ENCODE data around the gene ZSCAN9. TPM values are rescaled to one million over a fixed set of nuclear protein-coding genes. Genes with fewer than 3 reads are reported as not detected.

Gene ZSCAN9
- total and polyA plus RNA-seq, 2 of the 8 experiments (the other 6 are each of a cell fraction or from before 2014, with no cell fraction given): 10.8 to 13.6 TPM

DNA sequence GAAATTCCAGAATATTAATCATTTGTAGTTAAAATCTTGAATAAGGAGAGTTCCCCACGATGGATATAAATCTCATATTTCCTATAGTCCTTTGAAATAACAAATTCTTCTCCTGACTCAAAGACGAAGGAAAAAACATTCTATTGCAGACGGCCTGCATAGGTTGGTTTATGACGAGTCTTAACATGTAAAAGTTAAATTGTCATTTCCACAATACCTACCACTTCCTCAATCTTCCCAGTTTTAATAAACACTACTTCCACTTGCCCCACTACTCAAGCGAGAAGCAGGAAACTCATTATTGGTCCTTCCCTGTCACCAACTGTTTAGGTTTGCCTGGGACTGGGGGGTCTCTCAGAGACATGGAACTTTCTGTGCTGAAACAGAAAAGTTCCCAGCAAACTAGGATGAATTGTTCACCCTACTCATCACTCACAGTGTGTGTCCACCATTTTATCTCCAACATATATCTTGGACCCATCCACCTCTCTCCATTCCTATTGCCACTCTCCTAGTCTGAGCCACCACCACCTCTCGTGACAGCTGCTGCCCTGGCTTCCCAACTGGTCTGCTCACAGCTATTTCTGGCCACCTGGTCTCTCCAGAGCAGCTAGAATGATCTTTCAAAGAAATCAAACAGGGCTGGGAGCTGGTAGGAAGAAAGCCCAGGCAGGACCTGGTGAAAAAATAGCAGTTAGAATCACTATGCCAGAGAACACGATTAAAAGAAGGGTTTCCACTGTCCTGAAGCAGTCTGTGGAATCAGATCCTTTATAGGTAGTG, 15.1 kb upstream of the ZSCAN9 start:
- H3K79me1 ChIP-seq (ENCODE audit: low read depth, low read length): no peaks in the 10 kb centered on the region
- FAIRE-seq (no peak), DNase-seq (ENCODE audit: low read depth in 1 of 2, low spot score in 2 of 2) (no peak)
- no peak overlapping the region for H2BK12ac ChIP-seq (ENCODE audit: low read depth, low read length)
- H4K8ac ChIP-seq (ENCODE audit: extremely low read depth, insufficient read depth, low read length): no peak overlapping the region
- no peaks in the 10 kb centered on the region for H3K9me3 ChIP-seq (ENCODE audit: insufficient read depth in 2 of 2, low read depth in 1 of 2, low read length in 1 of 2)
- H3K4me3 ChIP-seq (ENCODE audit: extremely low read depth in 1 of 4, insufficient read depth in 2 of 4, low read depth in 3 of 4, low read length in 4 of 4): no peak overlapping the region
- no peak overlapping the region for H2BK15ac ChIP-seq (ENCODE audit: low read length)
- 70% methylated on average over 7 of the region's 7 CpGs; no CpG with 5 or more reads in 1 of the 2 experiments for WGBS, 2 experiments (ENCODE audit: extremely low coverage in 1 of 2, insufficient coverage in 1 of 2, insufficient read length in 1 of 2, insufficient replicate concordance in 2 of 2, low coverage in 1 of 2, low lambda C conversion rate in 2 of 2, missing lambda C conversion rate in 1 of 2)
- H3K4me2 ChIP-seq (ENCODE audit: insufficient read depth in 1 of 2, low read depth in 2 of 2, low read length in 2 of 2): no peak overlapping the region
- H2AK5ac ChIP-seq (ENCODE audit: low read depth, low read length): no peak overlapping the region
- H3K56ac ChIP-seq (replicated peaks; ENCODE audit: insufficient read length, low read depth, low read length): no peak overlapping the region
- H4K5ac ChIP-seq (ENCODE audit: insufficient read length, low read depth, low read length): no peak overlapping the region
- no peak overlapping the region for H2BK20ac ChIP-seq (ENCODE audit: low read length)
- H3K27me3 ChIP-seq (replicated peaks in 1 of 4; ENCODE audit: control insufficient read depth in 3 of 4, extremely low read depth in 1 of 4, insufficient read depth in 3 of 4, low read length in 3 of 4): peaks cover 30 to 61% (median 50%) of the 10 kb centered on the region in 4 experiments
- no peak overlapping the region for H3K4ac ChIP-seq (replicated peaks; ENCODE audit: insufficient read length, low read depth, low read length)
- no peaks in the 10 kb centered on the region for H3K36me3 ChIP-seq (ENCODE audit: control insufficient read depth in 2 of 4, insufficient read depth in 4 of 4, low read length in 3 of 4)
- H3K23me2 ChIP-seq (ENCODE audit: low read depth, low read length): peaks cover 19% of the 10 kb centered on the region
- no peak overlapping the region for H3K9ac ChIP-seq (replicated peaks in 1 of 4; ENCODE audit: extremely low read depth in 1 of 4, low read depth in 3 of 4, low read length in 3 of 4)
- H3K79me2 ChIP-seq (ENCODE audit: control insufficient read depth in 1 of 2, insufficient read depth in 2 of 2, low read length in 2 of 2): no peaks in the 10 kb centered on the region
- no peak overlapping the region for H3K18ac ChIP-seq (ENCODE audit: extremely low read depth, low read length)
- H3K4me1 ChIP-seq (replicated peaks in 1 of 4; ENCODE audit: control insufficient read depth in 3 of 4, insufficient read depth in 4 of 4, low read length in 3 of 4): peaks cover 0 to 2% (median under 1%) of the 10 kb centered on the region in 4 experiments; a peak in 2 of 7 replicates
- no peak overlapping the region for H2BK120ac ChIP-seq (replicated peaks; ENCODE audit: low read depth, low read length)
- no peak overlapping the region for H3K23ac ChIP-seq (ENCODE audit: insufficient read length)
- H4K20me1 ChIP-seq (replicated peaks in 1 of 2; ENCODE audit: control insufficient read depth in 1 of 2, insufficient read depth in 2 of 2, low read length in 2 of 2): no peaks in the 10 kb centered on the region
- POLR2A ChIA-PET (ENCODE audit: partially characterized antibody): no interaction called here
- H3K27ac ChIP-seq (ENCODE audit: low read depth, low read length): no peak overlapping the region
- CTCF ChIA-PET (ENCODE audit: partially characterized antibody): interaction anchor here (1.1 kb wide), 1 partner anchor 52 kb away, joined by 3 read pairs; no protein-coding TSS in a partner anchor
- H2BK5ac ChIP-seq (ENCODE audit: low read depth, low read length): no peak overlapping the region
- H3K14ac ChIP-seq (ENCODE audit: insufficient read length): no peak overlapping the region
- H2AFZ ChIP-seq (ENCODE audit: low read length): no peak overlapping the region
- no peak overlapping the region for H4K91ac ChIP-seq (replicated peaks; ENCODE audit: insufficient read length, low read length)
- no peak for TF ChIP-seq MAFK (IDR thresholded peaks at IDR 0.05; ENCODE audit: low read depth, low read length)
- TF ChIP-seq CBX5 (IDR thresholded peaks at IDR 0.05; ENCODE audit: low read depth, low read length): no peak
- TF ChIP-seq SRF (IDR thresholded peaks at IDR 0.05; ENCODE audit: low read depth, low read length): no peak
- TF ChIP-seq, protein P1, sequence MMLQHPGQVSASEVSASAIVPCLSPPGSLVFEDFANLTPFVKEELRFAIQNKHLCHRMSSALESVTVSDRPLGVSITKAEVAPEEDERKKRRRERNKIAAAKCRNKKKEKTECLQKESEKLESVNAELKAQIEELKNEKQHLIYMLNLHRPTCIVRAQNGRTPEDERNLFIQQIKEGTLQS (IDR thresholded peaks at IDR 0.05; ENCODE audit: insufficient read depth, low read depth, low read length): no peak
- TF ChIP-seq TAF7 (optimal IDR thresholded peaks at IDR 0.05; ENCODE audit: borderline replicate concordance, low read depth, low read length): no peak
- TF ChIP-seq PHF8 (conservative IDR thresholded peaks at IDR 0.05; ENCODE audit: low read depth, low read length): no peak
- TF ChIP-seq EGR1 (IDR thresholded peaks at IDR 0.05; ENCODE audit: borderline replicate concordance, low read depth, low read length): no peak
- no peak for TF ChIP-seq CHD2 (IDR thresholded peaks at IDR 0.05; ENCODE audit: low read length)
- TF ChIP-seq, protein P2, sequence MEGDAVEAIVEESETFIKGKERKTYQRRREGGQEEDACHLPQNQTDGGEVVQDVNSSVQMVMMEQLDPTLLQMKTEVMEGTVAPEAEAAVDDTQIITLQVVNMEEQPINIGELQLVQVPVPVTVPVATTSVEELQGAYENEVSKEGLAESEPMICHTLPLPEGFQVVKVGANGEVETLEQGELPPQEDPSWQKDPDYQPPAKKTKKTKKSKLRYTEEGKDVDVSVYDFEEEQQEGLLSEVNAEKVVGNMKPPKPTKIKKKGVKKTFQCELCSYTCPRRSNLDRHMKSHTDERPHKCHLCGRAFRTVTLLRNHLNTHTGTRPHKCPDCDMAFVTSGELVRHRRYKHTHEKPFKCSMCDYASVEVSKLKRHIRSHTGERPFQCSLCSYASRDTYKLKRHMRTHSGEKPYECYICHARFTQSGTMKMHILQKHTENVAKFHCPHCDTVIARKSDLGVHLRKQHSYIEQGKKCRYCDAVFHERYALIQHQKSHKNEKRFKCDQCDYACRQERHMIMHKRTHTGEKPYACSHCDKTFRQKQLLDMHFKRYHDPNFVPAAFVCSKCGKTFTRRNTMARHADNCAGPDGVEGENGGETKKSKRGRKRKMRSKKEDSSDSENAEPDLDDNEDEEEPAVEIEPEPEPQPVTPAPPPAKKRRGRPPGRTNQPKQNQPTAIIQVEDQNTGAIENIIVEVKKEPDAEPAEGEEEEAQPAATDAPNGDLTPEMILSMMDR (IDR thresholded peaks at IDR 0.05; ENCODE audit: control extremely low read depth in 1 of 3, insufficient read depth in 1 of 3, low read depth in 1 of 3, low read length in 3 of 3): no peak
- no peak for TF ChIP-seq POLR2AphosphoS5 (IDR thresholded peaks at IDR 0.05; ENCODE audit: low read depth, low read length)

All from H1 (cell line).